ENCODE data around the gene CDH2. TPM values are rescaled to one million over a fixed set of nuclear protein-coding genes. Genes with fewer than 3 reads are reported as not detected.

The CDH2 gene
- polyA plus RNA-seq, 1 donor (not counting 4 experiments of a cell fraction or from before 2014, with no cell fraction given), result 0.46 TPM

DNA sequence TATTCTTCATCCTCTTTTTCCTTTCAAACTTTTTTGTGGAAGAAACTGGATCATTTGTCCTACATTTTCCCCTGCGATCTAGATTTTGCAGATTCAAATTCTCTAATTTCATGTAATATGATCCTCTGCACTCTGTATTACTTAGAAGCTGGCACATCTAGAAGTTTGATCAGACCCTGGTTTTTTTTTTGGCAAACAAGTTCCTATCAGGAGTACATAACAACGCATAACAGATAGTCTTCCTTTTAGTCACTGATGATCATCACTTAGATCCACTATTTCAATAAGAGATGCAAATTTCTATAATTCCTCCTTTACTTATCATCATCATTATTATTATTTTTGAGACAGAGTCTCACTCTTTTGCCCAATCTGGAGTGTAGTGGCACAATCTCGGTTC is 117.1 kb downstream of the CDH2 start:
- no peak overlapping the region for H3K9ac ChIP-seq (ENCODE audit: control insufficient read depth, extremely low read depth, insufficient read depth, low read length)
- DNase-seq (ENCODE audit: low read depth, low spot score), result no peak
- no peaks in the 10 kb centered on the region for H4K20me1 ChIP-seq (ENCODE audit: control insufficient read depth, extremely low read depth, insufficient read depth, low read length)
- dilution Hi-C loops (cut with MboI; ENCODE audit: extremely low pct_ligation_motif_present, low sequenced_read_pairs), result no loop called here
- H3K4me2 ChIP-seq (ENCODE audit: control insufficient read depth, extremely low read depth, insufficient read depth, low read depth, low read length), result no peak overlapping the region
- no peak overlapping the region for H2AFZ ChIP-seq (ENCODE audit: control insufficient read depth, low read length)
- no peaks in the 10 kb centered on the region for H3K9me1 ChIP-seq (ENCODE audit: control insufficient read depth, extremely low read depth, insufficient read depth, low read length)
- no peak for FAIRE-seq
- H3K4me1 ChIP-seq (ENCODE audit: control insufficient read depth, extremely low read depth, insufficient read depth, low read length), result no peaks in the 10 kb centered on the region
- no peaks in the 10 kb centered on the region for H3K36me3 ChIP-seq (ENCODE audit: control insufficient read depth in 2 of 2, extremely low read depth in 1 of 2, insufficient read depth in 2 of 2, low read length in 2 of 2)
- no peak overlapping the region for H3K27ac ChIP-seq (ENCODE audit: control insufficient read depth, insufficient read depth, low read length)
- no peaks in the 10 kb centered on the region for H3K9me3 ChIP-seq (ENCODE audit: control insufficient read depth, low read depth, low read length)
- H3K79me2 ChIP-seq (ENCODE audit: control insufficient read depth, insufficient read depth, low read length), result no peaks in the 10 kb centered on the region
- H3K27me3 ChIP-seq (ENCODE audit: control insufficient read depth, extremely low read depth, insufficient read depth, low read length), result no peaks in the 10 kb centered on the region
- TF ChIP-seq, protein P1, sequence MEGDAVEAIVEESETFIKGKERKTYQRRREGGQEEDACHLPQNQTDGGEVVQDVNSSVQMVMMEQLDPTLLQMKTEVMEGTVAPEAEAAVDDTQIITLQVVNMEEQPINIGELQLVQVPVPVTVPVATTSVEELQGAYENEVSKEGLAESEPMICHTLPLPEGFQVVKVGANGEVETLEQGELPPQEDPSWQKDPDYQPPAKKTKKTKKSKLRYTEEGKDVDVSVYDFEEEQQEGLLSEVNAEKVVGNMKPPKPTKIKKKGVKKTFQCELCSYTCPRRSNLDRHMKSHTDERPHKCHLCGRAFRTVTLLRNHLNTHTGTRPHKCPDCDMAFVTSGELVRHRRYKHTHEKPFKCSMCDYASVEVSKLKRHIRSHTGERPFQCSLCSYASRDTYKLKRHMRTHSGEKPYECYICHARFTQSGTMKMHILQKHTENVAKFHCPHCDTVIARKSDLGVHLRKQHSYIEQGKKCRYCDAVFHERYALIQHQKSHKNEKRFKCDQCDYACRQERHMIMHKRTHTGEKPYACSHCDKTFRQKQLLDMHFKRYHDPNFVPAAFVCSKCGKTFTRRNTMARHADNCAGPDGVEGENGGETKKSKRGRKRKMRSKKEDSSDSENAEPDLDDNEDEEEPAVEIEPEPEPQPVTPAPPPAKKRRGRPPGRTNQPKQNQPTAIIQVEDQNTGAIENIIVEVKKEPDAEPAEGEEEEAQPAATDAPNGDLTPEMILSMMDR (optimal IDR thresholded peaks at IDR 0.05 in 1 of 3, IDR thresholded peaks at IDR 0.05 in 1 of 3, conservative IDR thresholded peaks at IDR 0.05 in 1 of 3; ENCODE audit: extremely low read depth in 1 of 3, insufficient read depth in 2 of 3, low read length in 3 of 3), result no peak
- no peak for TF ChIP-seq EZH2 (IDR thresholded peaks at IDR 0.05; ENCODE audit: low read length)
- H3K4me3 ChIP-seq (ENCODE audit: control insufficient read depth in 2 of 3, extremely low read depth in 1 of 3, insufficient read depth in 2 of 3, low read depth in 1 of 3, low read length in 3 of 3), result no peak overlapping the region

DNA sequence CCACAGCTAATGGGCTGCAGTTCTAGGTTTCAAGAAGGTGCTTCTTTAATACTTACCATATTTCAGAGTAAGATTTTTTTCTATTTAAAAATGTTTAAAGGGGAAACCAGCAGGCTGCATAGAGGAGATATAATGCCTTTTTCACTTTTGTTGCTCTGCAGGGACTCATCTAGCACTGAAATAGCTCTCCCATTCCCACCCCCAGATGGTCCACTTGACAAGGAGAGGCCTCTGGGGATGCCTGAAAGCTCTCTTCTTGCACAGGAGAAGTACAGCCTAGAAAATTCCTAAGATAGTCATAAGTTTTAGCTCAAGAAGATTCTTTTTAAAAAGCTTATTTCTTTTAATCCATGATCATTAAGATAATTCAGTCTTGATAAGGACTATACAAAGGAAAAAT is 126.4 kb downstream of the CDH2 start:
- no peak overlapping the region for H3K4me2 ChIP-seq (ENCODE audit: control insufficient read depth, extremely low read depth, insufficient read depth, low read depth, low read length)
- dilution Hi-C loops (cut with MboI; ENCODE audit: extremely low pct_ligation_motif_present, low sequenced_read_pairs), result no loop called here
- no peaks in the 10 kb centered on the region for H3K9me1 ChIP-seq (ENCODE audit: control insufficient read depth, extremely low read depth, insufficient read depth, low read length)
- TF ChIP-seq EZH2 (IDR thresholded peaks at IDR 0.05; ENCODE audit: low read length), result no peak
- TF ChIP-seq, protein P1 (optimal IDR thresholded peaks at IDR 0.05 in 1 of 3, IDR thresholded peaks at IDR 0.05 in 1 of 3, conservative IDR thresholded peaks at IDR 0.05 in 1 of 3; ENCODE audit: extremely low read depth in 1 of 3, insufficient read depth in 2 of 3, low read length in 3 of 3), result no peak
- H3K27me3 ChIP-seq (ENCODE audit: control insufficient read depth, extremely low read depth, insufficient read depth, low read length), result no peaks in the 10 kb centered on the region
- H4K20me1 ChIP-seq (ENCODE audit: control insufficient read depth, extremely low read depth, insufficient read depth, low read length), result no peaks in the 10 kb centered on the region
- no peak overlapping the region for H3K4me3 ChIP-seq (ENCODE audit: control insufficient read depth in 2 of 3, extremely low read depth in 1 of 3, insufficient read depth in 2 of 3, low read depth in 1 of 3, low read length in 3 of 3)
- H3K36me3 ChIP-seq (ENCODE audit: control insufficient read depth in 2 of 2, extremely low read depth in 1 of 2, insufficient read depth in 2 of 2, low read length in 2 of 2), result no peaks in the 10 kb centered on the region
- H3K27ac ChIP-seq (ENCODE audit: control insufficient read depth, insufficient read depth, low read length), result no peak overlapping the region
- H3K9me3 ChIP-seq (ENCODE audit: control insufficient read depth, low read depth, low read length), result no peaks in the 10 kb centered on the region
- no peak for FAIRE-seq
- H3K79me2 ChIP-seq (ENCODE audit: control insufficient read depth, insufficient read depth, low read length), result no peaks in the 10 kb centered on the region
- DNase-seq (ENCODE audit: low read depth, low spot score), result no peak
- H2AFZ ChIP-seq (ENCODE audit: control insufficient read depth, low read length), result no peak overlapping the region
- no peak overlapping the region for H3K9ac ChIP-seq (ENCODE audit: control insufficient read depth, extremely low read depth, insufficient read depth, low read length)
- peaks cover 3% of the 10 kb centered on the region for H3K4me1 ChIP-seq (ENCODE audit: control insufficient read depth, extremely low read depth, insufficient read depth, low read length)

All from keratinocyte (primary cell).